Measurements from ENCODE around the gene PLEK2.

GRCh38 chr14:67410313-67410712 lies 1.7 kb downstream of the PLEK2 start:
- TF ChIP-seq POLR2A (IDR thresholded peaks at IDR 0.05; ENCODE audit: low read depth, low read length) (no peak), EZH2 (IDR thresholded peaks at IDR 0.05; ENCODE audit: borderline replicate concordance, low read depth, low read length, severe bottlenecking) (no peak), JUN (IDR thresholded peaks at IDR 0.05; ENCODE audit: borderline replicate concordance, insufficient read depth, insufficient read length, low read depth) (no peak)
